GM12873 (cell line): ENCODE results near the gene PSMB11.
A peak's percentile ranks its signal among the peaks of the same experiment; 100 is the strongest.

Source experiments
- CTCF ChIP-seq: IDR thresholded peaks from 2 replicates; pipeline ENCODE4 v1.5.1; 2012; ENCODE audit warnings: low read depth, mild to moderate bottlenecking, moderate library complexity, low read length, control low read depth; ENCODE audit not compliant: insufficient read depth; ENCODE audit errors: missing control alignments

PSMB11 gene

GRCh38 chr14:23042162-23042965 is at the start of gene PSMB11:
TSS of gene PSMB11 (plus strand) at chr14:23042212. CDS start at chr14:23042226, 14 bp downstream.
- TF ChIP-seq CTCF, result no peak

- TF ChIP-seq CTCF, result no peak
These were observed 48.5 kb upstream of the PSMB11 start for GRCh38 chr14:22993517-22993916.

- peak; percentile 70 for TF ChIP-seq CTCF
These were observed 47.2 kb upstream of the PSMB11 start for GRCh38 chr14:22994762-22995275.

- TF ChIP-seq CTCF, result no peak
These were observed 46.0 kb upstream of the PSMB11 start for GRCh38 chr14:22995889-22996625.

- no peak for TF ChIP-seq CTCF
These were observed 45.0 kb upstream of the PSMB11 start for GRCh38 chr14:22996768-22997654.

- no peak for TF ChIP-seq CTCF
These were observed 44.2 kb upstream of the PSMB11 start for GRCh38 chr14:22997676-22998323.
